ENCODE data around the gene VIP. TPM values are rescaled to one million over a fixed set of nuclear protein-coding genes. Genes with fewer than 3 reads are reported as not detected.

VIP gene
- total RNA-seq, 1 donor from 2014 or later: 1.7 TPM

GRCh38 chr6:152716322-152716721 lies 34.3 kb upstream of the VIP start:
- peaks cover 3% of the 10 kb centered on the region for H3K27me3 Mint-ChIP-seq (ENCODE audit: unreplicated experiment)
- H3K9me3 Mint-ChIP-seq (ENCODE audit: unreplicated experiment): peaks cover 4% of the 10 kb centered on the region

GRCh38 chr6:152720974-152721373 lies 29.6 kb upstream of the VIP start:
- H3K36me3 Mint-ChIP-seq (ENCODE audit: low read depth, unreplicated experiment): peaks cover 48% of the 10 kb centered on the region
- no peaks in the 10 kb centered on the region for H3K9me3 Mint-ChIP-seq (ENCODE audit: unreplicated experiment)
- DNase-seq (ENCODE audit: low spot score): no peak
- H3K27me3 Mint-ChIP-seq (ENCODE audit: unreplicated experiment): no peaks in the 10 kb centered on the region
- H3K27ac Mint-ChIP-seq (ENCODE audit: unreplicated experiment): peak overlapping the region; percentile 44
- H3K4me1 Mint-ChIP-seq (ENCODE audit: unreplicated experiment): peaks cover 17% of the 10 kb centered on the region
- H3K4me3 Mint-ChIP-seq (ENCODE audit: unreplicated experiment): peak overlapping the region; percentile 14
- TF ChIP-seq, protein P1, sequence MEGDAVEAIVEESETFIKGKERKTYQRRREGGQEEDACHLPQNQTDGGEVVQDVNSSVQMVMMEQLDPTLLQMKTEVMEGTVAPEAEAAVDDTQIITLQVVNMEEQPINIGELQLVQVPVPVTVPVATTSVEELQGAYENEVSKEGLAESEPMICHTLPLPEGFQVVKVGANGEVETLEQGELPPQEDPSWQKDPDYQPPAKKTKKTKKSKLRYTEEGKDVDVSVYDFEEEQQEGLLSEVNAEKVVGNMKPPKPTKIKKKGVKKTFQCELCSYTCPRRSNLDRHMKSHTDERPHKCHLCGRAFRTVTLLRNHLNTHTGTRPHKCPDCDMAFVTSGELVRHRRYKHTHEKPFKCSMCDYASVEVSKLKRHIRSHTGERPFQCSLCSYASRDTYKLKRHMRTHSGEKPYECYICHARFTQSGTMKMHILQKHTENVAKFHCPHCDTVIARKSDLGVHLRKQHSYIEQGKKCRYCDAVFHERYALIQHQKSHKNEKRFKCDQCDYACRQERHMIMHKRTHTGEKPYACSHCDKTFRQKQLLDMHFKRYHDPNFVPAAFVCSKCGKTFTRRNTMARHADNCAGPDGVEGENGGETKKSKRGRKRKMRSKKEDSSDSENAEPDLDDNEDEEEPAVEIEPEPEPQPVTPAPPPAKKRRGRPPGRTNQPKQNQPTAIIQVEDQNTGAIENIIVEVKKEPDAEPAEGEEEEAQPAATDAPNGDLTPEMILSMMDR (IDR thresholded peaks at IDR 0.05; ENCODE audit: unreplicated experiment): no peak

More at GRCh38 chr6:152716322-152716721, 34.3 kb upstream of the VIP start:
- TF ChIP-seq, protein P1 (IDR thresholded peaks at IDR 0.05; ENCODE audit: unreplicated experiment): no peak
- no peak overlapping the region for H3K27ac Mint-ChIP-seq (ENCODE audit: unreplicated experiment)
- DNase-seq (ENCODE audit: low spot score): no peak
- H3K36me3 Mint-ChIP-seq (ENCODE audit: low read depth, unreplicated experiment): peaks cover 38% of the 10 kb centered on the region
- peaks cover 28% of the 10 kb centered on the region for H3K4me1 Mint-ChIP-seq (ENCODE audit: unreplicated experiment)
- H3K4me3 Mint-ChIP-seq (ENCODE audit: unreplicated experiment): no peak overlapping the region

- Mint-ChIP-seq H3K36me3 (ENCODE audit: low read depth, unreplicated experiment) (peaks cover 46% of the 10 kb centered on the region), H3K27me3 (ENCODE audit: unreplicated experiment) (no peaks in the 10 kb centered on the region), H3K9me3 (ENCODE audit: unreplicated experiment) (no peaks in the 10 kb centered on the region), H3K27ac (ENCODE audit: unreplicated experiment) (no peak overlapping the region), H3K4me3 (ENCODE audit: unreplicated experiment) (peak overlapping the region; percentile 4), H3K4me1 (ENCODE audit: unreplicated experiment) (peaks cover 17% of the 10 kb centered on the region)
- DNase-seq (ENCODE audit: low spot score): no peak
- TF ChIP-seq, protein P1 (IDR thresholded peaks at IDR 0.05; ENCODE audit: unreplicated experiment): no peak
Observed at GRCh38 chr6:152721956-152722355, 28.6 kb upstream of the VIP start.

DNA sequence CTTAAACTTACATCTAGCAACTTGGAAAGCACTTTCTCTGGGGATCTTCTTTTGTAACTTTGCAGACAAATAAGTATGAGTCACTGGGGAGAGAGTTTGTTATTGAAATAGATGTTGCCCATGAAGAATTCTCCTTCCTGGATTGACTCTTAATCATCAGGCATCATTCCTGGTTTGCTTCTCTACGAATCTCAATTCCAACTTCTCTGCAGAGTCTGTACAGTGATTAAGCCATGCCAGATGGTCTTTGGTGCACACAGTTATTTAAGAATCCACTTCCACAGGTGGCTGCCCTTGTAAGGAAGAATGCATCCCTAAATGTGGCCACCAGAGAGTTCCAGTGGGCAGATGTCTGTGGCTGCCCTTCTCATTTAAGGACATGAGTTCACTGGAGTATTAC lies 27.2 kb upstream of the VIP start:
- no peaks in the 10 kb centered on the region for H3K27me3 Mint-ChIP-seq (ENCODE audit: unreplicated experiment)
- TF ChIP-seq, protein P1 (IDR thresholded peaks at IDR 0.05; ENCODE audit: unreplicated experiment): no peak
- peaks cover 17% of the 10 kb centered on the region for H3K4me1 Mint-ChIP-seq (ENCODE audit: unreplicated experiment)
- H3K36me3 Mint-ChIP-seq (ENCODE audit: low read depth, unreplicated experiment): peaks cover 35% of the 10 kb centered on the region
- H3K4me3 Mint-ChIP-seq (ENCODE audit: unreplicated experiment): peak overlapping the region; percentile 66
- H3K9me3 Mint-ChIP-seq (ENCODE audit: unreplicated experiment): no peaks in the 10 kb centered on the region
- no peak for DNase-seq (ENCODE audit: low spot score)
- no peak overlapping the region for H3K27ac Mint-ChIP-seq (ENCODE audit: unreplicated experiment)

GRCh38 chr6:152726313-152726712 lies 24.3 kb upstream of the VIP start:
- DNase-seq (ENCODE audit: low spot score): no peak
- H3K4me1 Mint-ChIP-seq (ENCODE audit: unreplicated experiment): peaks cover 4% of the 10 kb centered on the region
- H3K9me3 Mint-ChIP-seq (ENCODE audit: unreplicated experiment): no peaks in the 10 kb centered on the region
- no peaks in the 10 kb centered on the region for H3K27me3 Mint-ChIP-seq (ENCODE audit: unreplicated experiment)
- TF ChIP-seq, protein P1 (IDR thresholded peaks at IDR 0.05; ENCODE audit: unreplicated experiment): no peak
- no peak overlapping the region for H3K4me3 Mint-ChIP-seq (ENCODE audit: unreplicated experiment)
- no peak overlapping the region for H3K27ac Mint-ChIP-seq (ENCODE audit: unreplicated experiment)
- peaks cover 25% of the 10 kb centered on the region for H3K36me3 Mint-ChIP-seq (ENCODE audit: low read depth, unreplicated experiment)

All from endothelial cell (in vitro differentiated cells).